Gastrocnemius medialis (tissue), 4 donors: ENCODE results near the gene CCL17.

Experiments used
- CTCF ChIP-seq, 5 experiments: fragments of 450-650 bp in 3 of 5; fragments of 200-600 bp in 2 of 5; sonication (generic) in 2 of 5; IDR thresholded peaks in 4 of 5; conservative IDR thresholded peaks in 1 of 5; 1 replicate in 4 of 5; 2 replicates in 1 of 5; pipeline ENCODE4 v1.5.1; 2016 to 2019; ENCODE audit warnings: antibody characterized with exemption in 5 of 5, mild to moderate bottlenecking in 3 of 5, moderate library complexity in 3 of 5
- POLR2A ChIP-seq, 2 donors: fragments of 450-650 bp; IDR thresholded peaks; one replicate each; pipeline ENCODE4 v1.6.1; 2017; ENCODE audit warnings: antibody characterized with exemption in 2 of 2, mild to moderate bottlenecking in 2 of 2, moderate library complexity in 2 of 2

GRCh38 chr16:57390636-57391295, 13.8 kb upstream of the CCL17 start:
- no peak for TF ChIP-seq POLR2A (IDR thresholded peaks at IDR 0.05)
- no peak for TF ChIP-seq CTCF (IDR thresholded peaks at IDR 0.05 in 4 of 5, conservative IDR thresholded peaks at IDR 0.05 in 1 of 5)
